Fibroblast of skin of scalp (primary cell): ENCODE data around the gene RAVER1.
"Not testable (repeated sequence)": the region's sequence is repeated elsewhere in the genome, so short reads cannot be mapped to it uniquely, and the experiment has no call there.

Experiments used
- DNase-seq: peaks from one replicate; pipeline ENCODE4 v3.0.0-alpha.2; 2013

Gene RAVER1

GRCh38 chr19:10339977-10340376 lies 6.6 kb upstream of the RAVER1 start:
- no peak for DNase-seq

- DNase-seq = no peak
Measured at GRCh38 chr19:10339380-10339960, 6.1 kb upstream of the RAVER1 start, which contains the start of gene ICAM3. Gene ICAM3 (minus strand): TSS chr19:10339624. CDS start chr19:10339614, 10 bp downstream.

GRCh38 chr19:10338940-10339339 lies 5.6 kb upstream of the RAVER1 start:
- DNase-seq = no peak

- not testable (repeated sequence) for DNase-seq
Measured at GRCh38 chr19:10336725-10337124, 3.4 kb upstream of the RAVER1 start.

GRCh38 chr19:10335352-10335985 lies 2.1 kb upstream of the RAVER1 start:
- DNase-seq = no peak

GRCh38 chr19:10334588-10335351 lies 1.4 kb upstream of the RAVER1 start:
- peak; percentile 91 for DNase-seq

- DNase-seq = no peak
Measured at GRCh38 chr19:10333758-10334587, 644 bp upstream of the RAVER1 start.

- no peak for DNase-seq
Measured at GRCh38 chr19:10332158-10332964, 968 bp downstream of the RAVER1 start.

- no peak for DNase-seq
Measured at GRCh38 chr19:10329555-10329954, 3.8 kb downstream of the RAVER1 start.

- DNase-seq = no peak
Measured at GRCh38 chr19:10328558-10329429, 4.5 kb downstream of the RAVER1 start.

- DNase-seq = no peak
Measured at GRCh38 chr19:10327793-10328192, 5.5 kb downstream of the RAVER1 start.

- no peak for DNase-seq
Measured at GRCh38 chr19:10325732-10326131, 7.6 kb downstream of the RAVER1 start.

- no peak for DNase-seq
Measured at GRCh38 chr19:10321874-10322835, 11.2 kb downstream of the RAVER1 start.

GRCh38 chr19:10321417-10321797 lies 11.9 kb downstream of the RAVER1 start:
- DNase-seq = no peak

GRCh38 chr19:10320602-10321416 lies 12.5 kb downstream of the RAVER1 start:
- DNase-seq = no peak

GRCh38 chr19:10318807-10319682 lies 14.3 kb downstream of the RAVER1 start:
- no peak for DNase-seq

GRCh38 chr19:10317857-10318462 lies 15.4 kb downstream of the RAVER1 start:
- DNase-seq = no peak
